Activated naive CD8-positive, alpha-beta T cell treated with anti-CD3 and anti-CD28 coated beads for 36 hours (primary cell): ENCODE measurements around the gene CAV2. TPM values are rescaled to one million over a fixed set of nuclear protein-coding genes. Genes with fewer than 3 reads are reported as not detected.

Experiments
- total RNA-seq, 2 experiments: library from RNA; stranded (reverse); gene quantifications; one replicate each; pipeline ENCODE4 v1.2.3, GENCODE V29; 2021

CAV2 gene
- total RNA-seq, 2 experiments from 2014 or later, result not detected

Other genes starting within 250 kb of the CAV2 start
- 1 to 10 TPM; 1.4 to 1.5 TPM for gene CAV1, start 25.3 kb downstream of the CAV2 start, total RNA-seq
- gene MET, start 172.5 kb downstream of the CAV2 start, total RNA-seq, result under 1 TPM; 0.58 to 0.72 TPM